Eye (tissue), 1 donor: ENCODE data around the gene TTC39B.
A peak's percentile ranks its signal among the peaks of the same experiment; 100 is the strongest.
"Not testable (repeated sequence)": the region's sequence is repeated elsewhere in the genome, so short reads cannot be mapped to it uniquely, and the experiment has no call there.

Source experiments
- DNase-seq: peaks from one replicate; pipeline ENCODE4 v3.0.0-alpha.2; 2015

Gene TTC39B

GRCh38 chr9:15306757-15307522 lies at the start of gene TTC39B:
TSS of gene TTC39B (minus strand) at chr9:15307216. CDS start at chr9:15307125, 91 bp downstream.
- DNase-seq: peak; percentile 94

- DNase-seq: no peak
These were observed 48.7 kb upstream of the TTC39B start for GRCh38 chr9:15355669-15356068.

- DNase-seq: no peak
These were observed 47.7 kb upstream of the TTC39B start for GRCh38 chr9:15354713-15355112.

GRCh38 chr9:15353892-15354291 lies 46.9 kb upstream of the TTC39B start:
- no peak for DNase-seq

- no peak for DNase-seq
These were observed 45.3 kb upstream of the TTC39B start for GRCh38 chr9:15352306-15352705.

GRCh38 chr9:15349892-15350761 lies 43.1 kb upstream of the TTC39B start:
- DNase-seq: no peak

- no peak for DNase-seq
These were observed 39.8 kb upstream of the TTC39B start for GRCh38 chr9:15346837-15347236.

- no peak for DNase-seq
These were observed 37.2 kb upstream of the TTC39B start for GRCh38 chr9:15344191-15344590.

GRCh38 chr9:15333376-15333881 lies 26.4 kb upstream of the TTC39B start:
- no peak for DNase-seq

- DNase-seq: no peak
These were observed 25.9 kb upstream of the TTC39B start for GRCh38 chr9:15332939-15333338.

- DNase-seq: no peak
These were observed 22.6 kb upstream of the TTC39B start for GRCh38 chr9:15329539-15330109.

GRCh38 chr9:15328946-15329345 lies 21.9 kb upstream of the TTC39B start:
- no peak for DNase-seq

- not testable (repeated sequence) for DNase-seq
These were observed 15.7 kb upstream of the TTC39B start for GRCh38 chr9:15322695-15323094.

GRCh38 chr9:15319661-15320060 lies 12.6 kb upstream of the TTC39B start:
- DNase-seq: not testable (repeated sequence)

GRCh38 chr9:15317836-15318235 lies 10.8 kb upstream of the TTC39B start:
- no peak for DNase-seq

GRCh38 chr9:15311607-15312006 lies 4.6 kb upstream of the TTC39B start:
- no peak for DNase-seq

- DNase-seq: no peak
These were observed 3.3 kb upstream of the TTC39B start for GRCh38 chr9:15310107-15310850.

- no peak for DNase-seq
These were observed 1.5 kb upstream of the TTC39B start for GRCh38 chr9:15308511-15308910.

- DNase-seq: no peak
These were observed 466 bp upstream of the TTC39B start for GRCh38 chr9:15307523-15307841.

- peak; percentile 66 for DNase-seq
These were observed 804 bp downstream of the TTC39B start for GRCh38 chr9:15306068-15306756.

GRCh38 chr9:15305470-15305869 lies 1.5 kb downstream of the TTC39B start:
- no peak for DNase-seq

- DNase-seq: no peak
These were observed 2.4 kb downstream of the TTC39B start for GRCh38 chr9:15304632-15305031.
